Stimulated activated effector memory CD8-positive, alpha-beta T cell treated with anti-CD3 and anti-CD28 coated beads, Interleukin-12 subunit alpha, Interleukin-12 subunit beta, amount 100 ng/mL, for 72 hours (primary cell): ENCODE results near the gene PCGF1.

ENCODE experiments used
- ATAC-seq: fragments of 150-1000 bp; cut with Tn5 transposase; 2 replicates; pipeline ENCODE4 v1.10.0; 2021
- DNase-seq, 2 donors: peaks; one replicate each; pipeline ENCODE4 v3.0.0; 2021 to 2022; ENCODE audit warnings: low spot score in 2 of 2
- H3K27ac Mint-ChIP-seq: one replicate; pipeline ENCODE4 v1.8.0; 2022; ENCODE audit warnings: mild to moderate bottlenecking, mixed read lengths
- H3K36me3 Mint-ChIP-seq: one replicate; pipeline ENCODE4 v1.8.0; 2022; ENCODE audit warnings: mild to moderate bottlenecking, mixed read lengths
- H3K4me1 Mint-ChIP-seq: one replicate; pipeline ENCODE4 v1.8.0; 2022; ENCODE audit warnings: mixed read lengths
- H3K4me3 Mint-ChIP-seq: one replicate; pipeline ENCODE4 v1.8.0; 2022; ENCODE audit warnings: mild to moderate bottlenecking, mixed read lengths
- H3K9me3 Mint-ChIP-seq: one replicate; pipeline ENCODE4 v1.8.0; 2022; ENCODE audit warnings: mixed read lengths

The PCGF1 gene

DNA sequence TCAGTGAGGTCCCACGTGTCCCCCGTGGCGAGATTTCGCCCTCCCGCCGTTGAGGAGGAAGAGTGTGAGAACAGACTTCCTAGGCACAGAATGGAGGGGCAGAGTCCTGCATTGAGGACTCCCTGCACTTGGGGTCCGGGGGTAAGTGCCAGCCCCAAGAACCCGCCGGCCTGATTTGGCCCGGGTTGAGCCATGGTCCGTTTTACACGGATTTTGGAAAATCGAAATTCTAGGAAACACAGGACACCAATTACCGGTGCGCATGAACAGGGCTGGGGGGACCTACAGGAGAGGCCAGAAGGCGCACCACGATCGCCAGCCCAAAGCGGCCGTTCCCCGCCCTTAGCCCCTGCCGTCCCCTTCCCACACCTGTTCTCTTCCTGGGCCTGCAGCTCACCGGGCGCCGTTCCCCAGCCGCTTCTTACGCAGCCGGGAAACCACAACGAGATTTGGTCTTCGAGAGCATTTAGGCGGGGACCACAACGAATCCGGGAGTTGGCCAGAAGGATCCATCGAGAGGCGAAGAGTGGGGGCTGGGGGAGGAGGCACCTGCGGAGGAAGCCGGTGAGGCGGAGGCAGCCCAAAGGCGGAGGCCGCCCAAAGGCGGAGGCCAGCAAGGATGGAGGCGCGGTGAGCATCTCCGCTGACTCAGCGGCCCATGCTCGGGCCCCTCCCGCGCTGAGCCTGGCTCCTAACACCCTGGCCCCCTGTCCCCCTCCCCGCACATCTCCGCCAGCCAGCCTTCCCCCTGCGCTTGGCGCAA is 6.3 kb upstream of the PCGF1 start:
- Mint-ChIP-seq H3K4me3 (peak overlapping the region; percentile 73), H3K27ac (no peak overlapping the region), H3K36me3 (no peaks in the 10 kb centered on the region), H3K9me3 (no peaks in the 10 kb centered on the region), H3K4me1 (peaks cover 16% of the 10 kb centered on the region)
- ATAC-seq (peak; percentile 48), DNase-seq (no peak)

DNA sequence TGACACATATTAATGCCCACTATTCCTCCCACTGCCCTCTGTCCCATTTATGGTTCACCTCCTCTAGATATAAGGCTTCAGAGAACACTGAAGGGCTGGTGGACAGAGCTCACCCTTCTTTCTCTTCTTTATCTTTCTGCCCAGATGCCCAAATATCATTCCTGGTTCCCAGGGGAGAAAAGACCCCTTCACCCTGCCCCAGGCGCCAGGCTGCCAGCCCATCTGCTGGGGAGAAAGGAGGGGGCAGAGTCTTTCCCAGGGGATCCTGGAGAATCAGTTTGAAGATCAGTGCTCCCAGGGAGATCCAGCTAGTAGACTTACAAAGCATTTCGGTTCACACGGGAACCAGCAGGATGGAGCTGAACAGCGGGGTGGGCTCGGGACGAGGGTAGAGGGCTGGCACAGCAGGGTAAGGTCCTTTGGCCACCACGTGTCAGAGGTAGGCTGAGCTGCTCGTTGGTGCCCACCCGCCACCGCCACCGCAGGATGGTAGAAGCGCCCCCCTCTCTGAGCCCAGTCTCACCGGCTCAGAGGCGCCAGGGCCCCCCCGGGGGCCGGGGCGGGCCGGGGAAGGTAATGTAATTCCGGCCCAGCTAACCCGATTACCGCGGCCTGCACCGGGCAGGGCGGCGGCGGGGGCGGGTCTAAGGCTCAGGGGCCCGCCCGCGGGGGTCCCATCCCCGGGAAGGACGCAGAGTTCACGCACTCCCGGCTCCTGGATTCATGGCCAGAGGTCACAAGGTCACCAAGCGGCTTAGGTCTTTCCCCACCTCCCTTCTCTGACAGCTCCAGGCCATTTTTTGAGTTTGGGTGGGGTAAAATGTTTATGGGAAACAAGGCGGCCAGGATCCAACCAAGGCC is 5.5 kb upstream of the PCGF1 start:
- ATAC-seq (no peak), DNase-seq (no peak)
- Mint-ChIP-seq H3K36me3 (peaks cover 3% of the 10 kb centered on the region), H3K4me1 (peaks cover 23% of the 10 kb centered on the region), H3K27ac (no peak overlapping the region), H3K4me3 (peak overlapping the region; percentile 73), H3K9me3 (no peaks in the 10 kb centered on the region)

DNA sequence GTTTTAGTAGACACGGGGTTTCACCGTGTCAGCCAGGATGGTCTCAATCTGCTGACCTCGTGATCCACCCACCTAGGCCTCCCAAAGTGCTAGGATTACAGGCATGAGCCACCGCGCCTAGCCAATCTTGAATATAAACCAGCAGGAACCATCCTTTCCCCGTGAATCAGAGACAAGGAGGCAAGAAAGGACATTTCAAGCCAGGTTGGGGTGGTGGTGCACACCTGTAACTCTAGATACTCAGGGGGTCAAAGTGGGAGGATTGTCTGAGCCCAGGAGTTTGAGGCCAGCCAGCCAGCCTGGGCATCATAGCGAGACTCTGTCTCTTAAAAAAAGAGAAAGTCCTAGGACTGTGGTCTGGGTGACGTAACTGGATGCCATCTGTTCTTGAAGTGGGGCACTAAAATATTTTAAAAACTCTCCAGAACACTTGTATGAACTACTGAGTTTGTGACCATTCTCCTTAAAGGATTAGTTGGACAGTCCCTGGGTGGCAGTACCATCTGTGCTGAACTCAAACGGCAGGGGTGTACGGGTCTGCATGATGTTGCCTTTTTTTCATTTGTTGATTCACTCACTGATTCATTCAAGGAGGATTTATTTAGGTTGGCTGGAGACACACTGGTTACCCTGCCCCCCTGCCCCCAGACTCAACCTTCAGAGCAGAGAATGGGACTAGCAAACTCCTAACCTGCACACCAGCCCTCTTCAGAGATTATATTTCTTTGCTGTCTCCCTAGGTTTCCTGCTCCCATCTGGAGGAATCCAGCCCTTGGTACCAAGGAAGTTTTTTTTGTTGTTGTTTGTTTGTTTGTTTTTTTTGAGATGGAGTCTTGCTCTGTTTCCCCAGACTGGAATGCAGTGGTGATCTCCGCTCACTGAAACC is 3.9 kb upstream of the PCGF1 start:
- no peaks in the 10 kb centered on the region for H3K9me3 Mint-ChIP-seq
- no peak overlapping the region for H3K27ac Mint-ChIP-seq
- H3K4me3 Mint-ChIP-seq, result no peak overlapping the region
- DNase-seq (no peak), ATAC-seq (no peak)
- H3K36me3 Mint-ChIP-seq, result peaks cover 19% of the 10 kb centered on the region
- peaks cover 35% of the 10 kb centered on the region for H3K4me1 Mint-ChIP-seq

DNA sequence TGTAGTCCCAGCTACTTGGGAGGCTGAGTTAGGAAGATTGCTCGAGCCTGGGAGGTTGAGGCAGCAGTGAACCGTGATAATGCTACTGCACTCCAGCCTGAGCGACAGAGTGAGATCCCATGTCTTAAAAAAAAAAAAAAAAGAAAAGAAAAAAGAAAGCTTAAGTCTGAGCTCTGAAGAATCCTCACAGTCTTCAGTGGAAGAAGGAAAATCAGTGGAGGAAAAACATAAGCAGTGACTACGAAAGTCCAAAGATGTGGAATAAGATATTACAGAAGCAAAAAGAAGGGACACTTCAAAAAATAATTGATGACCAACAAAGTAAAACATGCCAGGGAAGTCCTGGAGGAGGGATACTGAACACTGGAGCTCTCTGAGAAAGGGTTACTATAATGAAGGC is 2.8 kb upstream of the PCGF1 start:
- no peak for DNase-seq
- Mint-ChIP-seq H3K9me3 (no peaks in the 10 kb centered on the region), H3K4me1 (peaks cover 37% of the 10 kb centered on the region), H3K4me3 (no peak overlapping the region), H3K36me3 (peaks cover 29% of the 10 kb centered on the region), H3K27ac (no peak overlapping the region)
- no peak for ATAC-seq

DNA sequence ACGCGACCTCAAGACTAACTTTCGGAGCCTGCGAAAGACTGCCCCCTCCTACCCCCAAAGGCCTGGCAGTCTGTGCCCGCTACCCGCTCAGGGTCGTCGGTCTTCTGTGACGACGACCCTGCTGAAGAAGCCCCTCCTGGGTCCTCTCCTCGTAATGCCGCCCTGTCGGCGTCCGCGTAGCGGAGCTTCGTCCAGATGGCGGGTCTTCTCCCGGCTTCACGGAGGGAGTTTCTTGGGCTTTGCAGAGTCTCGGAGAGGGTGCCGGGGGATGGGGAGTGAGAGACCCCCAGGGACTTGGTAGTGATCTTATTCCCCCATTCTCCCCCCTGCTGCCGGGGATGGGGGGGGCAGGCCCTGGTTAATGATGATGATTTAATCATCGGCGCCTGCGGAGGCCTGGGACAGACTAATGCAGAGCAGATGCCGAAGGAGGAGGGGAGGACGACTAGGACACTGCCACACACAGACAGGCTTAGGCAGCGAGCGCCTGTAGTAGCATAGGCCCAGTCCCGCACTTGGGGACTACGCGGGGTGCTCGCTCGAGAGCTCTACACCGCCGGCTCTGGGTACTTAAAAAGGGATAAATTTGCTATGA is 528 bp upstream of the PCGF1 start:
- Mint-ChIP-seq H3K27ac (peak overlapping the region; percentile 99), H3K36me3 (peaks cover 40% of the 10 kb centered on the region), H3K9me3 (no peaks in the 10 kb centered on the region), H3K4me3 (peak overlapping the region; percentile 91), H3K4me1 (peaks cover 56% of the 10 kb centered on the region)
- ATAC-seq, result no peak
- DNase-seq, result peak in 1 of 2 donors; percentile 64

DNA sequence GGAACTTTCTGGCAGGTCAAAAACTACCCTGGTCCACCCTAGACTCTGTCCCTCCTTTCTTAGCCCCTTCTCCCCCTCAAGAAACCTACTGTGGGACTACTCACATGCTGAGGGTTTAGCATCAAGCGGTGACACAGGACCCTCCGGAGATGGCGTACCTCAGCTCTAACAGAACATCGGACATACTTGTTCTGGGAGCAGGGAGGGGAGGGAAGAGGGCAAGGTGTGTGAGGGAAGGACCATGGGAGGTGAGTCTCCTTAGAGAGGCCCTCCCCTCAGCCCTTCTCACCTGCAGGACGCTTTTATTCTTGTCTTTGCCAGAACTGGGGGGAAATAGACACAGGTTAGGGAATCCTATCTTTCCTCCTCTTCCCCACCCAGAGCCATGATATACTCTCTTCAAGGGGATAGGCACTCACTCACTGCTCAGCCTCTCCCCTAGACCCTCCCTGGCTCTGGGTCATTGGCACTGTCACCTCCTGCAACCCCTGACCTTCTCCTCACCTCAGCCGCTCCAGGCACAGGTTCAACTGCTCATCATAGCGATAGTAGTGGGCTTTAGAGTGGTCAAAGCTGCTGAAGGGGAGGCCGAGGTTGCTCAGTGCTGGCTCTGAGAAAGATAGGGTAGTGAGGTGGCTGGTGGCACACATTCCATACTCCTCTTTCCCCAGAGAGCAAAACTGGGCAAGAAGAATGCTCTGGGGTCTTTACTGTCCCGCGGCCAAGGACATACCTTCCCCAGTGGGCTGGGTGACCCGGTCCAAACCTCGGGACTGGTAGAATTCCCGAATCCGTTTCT is 1.8 kb downstream of the PCGF1 start:
- H3K9me3 Mint-ChIP-seq, result no peaks in the 10 kb centered on the region
- peaks cover 71% of the 10 kb centered on the region for H3K4me1 Mint-ChIP-seq
- peak overlapping the region; percentile 91 for H3K4me3 Mint-ChIP-seq
- H3K27ac Mint-ChIP-seq, result no peak overlapping the region
- no peak for DNase-seq
- peaks cover 46% of the 10 kb centered on the region for H3K36me3 Mint-ChIP-seq
- no peak for ATAC-seq

DNA sequence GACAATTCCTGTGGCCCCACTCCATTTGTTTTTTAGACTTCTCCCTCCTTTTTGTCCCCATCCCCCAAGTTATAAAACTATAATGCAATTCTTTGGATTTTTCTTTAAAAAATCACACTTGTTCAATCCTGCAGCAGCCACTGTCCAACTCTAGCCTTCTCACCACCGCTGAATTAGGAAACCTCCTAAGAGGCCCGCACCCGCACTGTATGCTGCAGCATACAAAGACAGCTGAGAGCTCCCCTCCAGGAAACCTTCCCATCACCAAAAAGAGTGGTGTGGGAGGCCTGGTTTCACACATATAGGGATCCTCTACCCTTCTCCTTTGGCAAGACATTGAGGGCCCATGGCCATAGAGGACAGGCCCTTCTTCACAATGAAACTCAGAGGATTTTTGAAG is 2.9 kb downstream of the PCGF1 start:
- H3K36me3 Mint-ChIP-seq, result peaks cover 50% of the 10 kb centered on the region
- DNase-seq, result no peak
- H3K4me3 Mint-ChIP-seq, result peak overlapping the region; percentile 91
- peak overlapping the region; percentile 43 for H3K27ac Mint-ChIP-seq
- peaks cover 71% of the 10 kb centered on the region for H3K4me1 Mint-ChIP-seq
- no peaks in the 10 kb centered on the region for H3K9me3 Mint-ChIP-seq
- no peak for ATAC-seq

DNA sequence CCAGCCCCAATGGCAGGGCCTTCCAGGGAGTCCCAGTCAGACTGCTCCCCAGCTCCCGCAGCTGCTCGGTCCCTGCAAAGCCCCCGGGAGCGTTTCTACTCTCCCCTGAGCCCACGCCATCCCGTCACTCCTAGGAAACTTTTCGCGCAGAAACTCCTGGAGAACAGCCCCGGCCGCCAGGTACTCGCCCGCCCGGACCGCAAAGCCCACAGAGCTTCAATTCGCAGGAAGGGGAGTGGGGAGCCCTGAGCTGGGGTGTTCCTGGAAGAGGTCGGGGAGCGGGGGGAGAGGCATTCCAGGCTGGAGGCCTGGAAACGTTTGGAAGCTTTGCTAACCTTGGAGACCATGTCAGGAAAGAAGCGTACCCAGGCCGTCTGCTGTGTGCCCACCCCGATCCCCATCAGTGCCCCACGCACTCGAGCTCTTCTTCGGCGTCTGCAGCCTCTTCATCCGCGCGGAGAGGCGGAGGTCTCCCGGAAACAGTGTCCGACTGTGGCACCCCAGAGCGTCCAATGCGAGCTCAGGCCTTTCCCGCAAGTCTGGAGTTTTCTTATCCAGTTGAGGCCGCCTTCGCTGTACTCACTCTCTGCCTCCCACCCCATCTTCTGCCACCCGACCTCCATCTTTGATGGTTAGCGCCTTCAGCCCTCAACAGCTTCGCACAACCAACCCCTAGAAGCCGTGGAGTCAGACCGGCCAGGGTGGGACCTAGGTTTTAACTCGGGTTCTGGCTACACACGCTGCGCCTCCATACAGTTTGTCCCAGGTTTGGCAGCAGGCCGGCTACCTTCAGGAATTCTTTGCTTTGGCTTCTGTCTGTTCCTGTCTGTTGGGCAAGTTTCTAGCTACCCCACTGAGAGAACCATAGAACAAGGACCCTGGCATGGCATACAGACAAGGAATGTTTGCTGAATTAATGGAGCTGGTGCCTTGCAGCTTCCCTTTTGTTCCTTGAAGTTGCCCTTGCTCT is 3.7 kb downstream of the PCGF1 start:
- peaks cover 76% of the 10 kb centered on the region for H3K4me1 Mint-ChIP-seq
- peak overlapping the region; percentile 61 for H3K27ac Mint-ChIP-seq
- ATAC-seq (no peak), DNase-seq (no peak)
- no peaks in the 10 kb centered on the region for H3K9me3 Mint-ChIP-seq
- H3K36me3 Mint-ChIP-seq, result peaks cover 55% of the 10 kb centered on the region
- peak overlapping the region; percentile 91 for H3K4me3 Mint-ChIP-seq

DNA sequence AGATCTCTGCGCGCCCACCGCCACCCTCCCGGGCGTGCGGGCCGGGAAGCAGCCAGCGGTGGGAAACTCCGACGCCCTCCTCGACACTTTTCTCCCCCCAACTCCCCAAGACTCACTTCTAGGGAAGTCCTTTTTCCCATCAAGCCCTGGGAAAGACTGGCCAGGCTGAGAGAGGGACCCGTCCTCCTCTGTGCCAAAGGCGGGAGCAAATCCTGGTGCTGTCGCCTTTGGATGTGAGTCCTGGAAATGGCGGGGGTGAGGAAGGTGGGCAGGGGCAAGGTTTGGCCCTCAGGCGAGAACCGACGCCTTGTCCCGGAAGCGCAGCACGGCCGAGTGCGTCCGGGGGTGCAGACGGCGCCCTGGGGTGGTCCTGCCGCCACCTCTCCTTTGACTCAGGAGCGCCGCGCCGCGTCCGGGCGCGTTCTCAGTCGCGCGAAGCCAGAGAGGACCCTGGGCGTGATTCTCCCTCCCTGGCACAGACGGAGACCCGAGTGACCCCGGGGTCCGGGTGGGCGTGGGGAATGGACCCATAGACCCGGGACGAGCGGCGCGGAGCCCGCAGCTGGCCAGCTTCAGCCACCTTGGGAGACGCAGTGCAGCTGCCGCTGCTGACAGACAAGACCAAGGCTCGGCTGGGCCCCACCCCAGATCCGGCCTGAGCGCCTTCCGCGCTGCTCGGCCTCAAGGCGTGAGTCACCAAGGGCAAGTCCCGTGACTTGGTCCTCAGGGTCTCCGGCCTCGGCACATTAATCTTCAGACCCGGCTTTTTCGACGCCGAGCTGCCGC is 4.6 kb downstream of the PCGF1 start:
- peak overlapping the region; percentile 61 for H3K27ac Mint-ChIP-seq
- peak; percentile 51 to 80 for DNase-seq
- peak overlapping the region; percentile 91 for H3K4me3 Mint-ChIP-seq
- peaks cover 77% of the 10 kb centered on the region for H3K4me1 Mint-ChIP-seq
- H3K9me3 Mint-ChIP-seq, result no peaks in the 10 kb centered on the region
- H3K36me3 Mint-ChIP-seq, result peaks cover 57% of the 10 kb centered on the region
- peak; percentile 62 for ATAC-seq

DNA sequence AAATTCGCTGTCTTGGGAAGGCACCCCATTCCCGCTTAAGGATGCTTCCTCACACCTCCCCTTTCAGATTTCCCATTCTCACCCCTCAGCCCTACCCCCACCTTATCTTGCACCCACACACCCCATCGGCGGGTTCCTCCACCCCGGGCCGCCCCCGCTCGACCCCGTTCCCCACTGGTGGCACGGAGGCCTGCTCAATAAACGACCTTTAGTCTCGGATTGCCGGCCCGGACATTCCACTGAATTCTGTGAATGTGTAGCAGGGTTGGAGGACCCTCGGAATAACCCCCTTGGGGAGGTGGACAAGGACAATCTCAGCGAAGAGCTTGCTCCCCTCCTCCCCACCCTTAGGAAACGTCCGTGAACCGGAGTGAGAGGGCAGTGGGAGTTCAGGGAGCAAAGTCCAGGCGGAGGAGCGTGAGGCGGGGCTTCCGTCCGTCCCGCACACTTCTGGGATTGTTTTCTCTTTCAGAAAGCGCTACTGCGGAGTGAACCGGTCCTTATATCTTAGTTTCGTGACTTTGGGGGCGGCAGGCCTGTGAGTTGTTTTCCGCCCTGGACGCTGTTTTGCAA is 5.3 kb downstream of the PCGF1 start:
- Mint-ChIP-seq H3K36me3 (peaks cover 50% of the 10 kb centered on the region), H3K9me3 (no peaks in the 10 kb centered on the region), H3K4me3 (peak overlapping the region; percentile 91), H3K4me1 (peaks cover 76% of the 10 kb centered on the region), H3K27ac (no peak overlapping the region)
- ATAC-seq (no peak), DNase-seq (no peak)

DNA sequence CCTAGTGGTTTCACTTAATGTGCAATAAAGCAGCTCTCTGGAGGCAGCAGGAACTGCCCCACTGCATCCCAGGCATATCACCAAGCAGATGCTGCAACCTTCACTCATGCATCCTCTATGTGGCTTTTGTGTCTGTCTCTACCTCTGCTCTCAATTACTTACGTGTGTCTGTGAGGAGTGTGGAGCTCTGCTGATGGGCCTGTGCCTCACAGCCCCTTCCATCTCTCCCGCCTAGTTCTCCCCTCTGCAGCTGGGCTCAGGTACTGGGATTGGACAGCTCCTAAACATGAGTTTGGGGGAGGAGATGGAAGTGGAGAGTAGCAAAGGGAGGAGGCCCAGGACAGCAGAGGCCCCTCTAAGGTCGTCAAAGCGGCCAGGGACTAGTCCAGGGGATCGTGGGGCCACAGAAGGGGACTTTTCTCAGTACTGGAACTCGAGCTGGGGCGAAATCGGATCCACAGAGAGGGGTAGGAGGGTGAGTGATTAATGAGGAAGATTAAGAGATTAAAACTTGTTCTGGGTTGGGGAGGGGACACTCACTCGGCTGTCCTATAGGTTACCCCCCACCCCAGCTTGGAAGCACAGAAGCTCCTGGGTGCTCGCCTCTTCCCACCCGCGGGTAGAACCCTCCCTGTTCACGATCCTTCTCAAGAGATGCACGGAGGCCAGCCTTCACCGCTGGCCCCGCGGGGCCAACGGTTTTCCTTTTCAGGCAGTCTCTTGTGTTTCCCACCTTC is 6.0 kb downstream of the PCGF1 start:
- Mint-ChIP-seq H3K4me1 (peaks cover 69% of the 10 kb centered on the region), H3K36me3 (peaks cover 42% of the 10 kb centered on the region), H3K4me3 (peak overlapping the region; percentile 91), H3K9me3 (no peaks in the 10 kb centered on the region), H3K27ac (no peak overlapping the region)
- DNase-seq, result no peak
- ATAC-seq, result no peak

DNA sequence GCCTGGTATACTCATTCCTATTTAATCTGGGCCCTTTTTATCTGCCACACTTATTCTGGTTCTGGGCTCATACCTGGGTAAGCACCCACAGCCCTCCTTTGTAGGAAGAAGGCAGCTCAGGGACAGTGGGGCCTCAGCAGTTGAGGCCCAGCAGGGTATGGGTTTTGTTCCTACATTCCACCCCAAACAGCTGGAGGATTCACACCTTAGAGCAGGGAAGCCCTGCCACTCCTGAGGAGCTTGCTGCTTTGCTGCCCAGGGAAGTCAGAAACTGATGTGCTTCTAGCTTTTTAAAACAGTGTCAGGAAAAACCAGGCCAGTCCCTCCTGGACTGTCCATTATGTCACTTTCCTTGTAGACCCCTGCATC is 6.9 kb downstream of the PCGF1 start:
- H3K4me1 Mint-ChIP-seq, result peaks cover 61% of the 10 kb centered on the region

More for the DNA sequence above, 6.9 kb downstream of the PCGF1 start:
- Mint-ChIP-seq H3K36me3 (peaks cover 34% of the 10 kb centered on the region), H3K27ac (no peak overlapping the region), H3K4me3 (no peak overlapping the region), H3K9me3 (no peaks in the 10 kb centered on the region)
- ATAC-seq (no peak), DNase-seq (no peak)
